ENCODE measurements around the gene ARGLU1. TPM values are rescaled to one million over a fixed set of nuclear protein-coding genes. Genes with fewer than 3 reads are reported as not detected.

Gene ARGLU1, protein sequence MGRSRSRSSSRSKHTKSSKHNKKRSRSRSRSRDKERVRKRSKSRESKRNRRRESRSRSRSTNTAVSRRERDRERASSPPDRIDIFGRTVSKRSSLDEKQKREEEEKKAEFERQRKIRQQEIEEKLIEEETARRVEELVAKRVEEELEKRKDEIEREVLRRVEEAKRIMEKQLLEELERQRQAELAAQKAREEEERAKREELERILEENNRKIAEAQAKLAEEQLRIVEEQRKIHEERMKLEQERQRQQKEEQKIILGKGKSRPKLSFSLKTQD
- 108 and 112 TPM in 2 replicates for total RNA-seq

DNA sequence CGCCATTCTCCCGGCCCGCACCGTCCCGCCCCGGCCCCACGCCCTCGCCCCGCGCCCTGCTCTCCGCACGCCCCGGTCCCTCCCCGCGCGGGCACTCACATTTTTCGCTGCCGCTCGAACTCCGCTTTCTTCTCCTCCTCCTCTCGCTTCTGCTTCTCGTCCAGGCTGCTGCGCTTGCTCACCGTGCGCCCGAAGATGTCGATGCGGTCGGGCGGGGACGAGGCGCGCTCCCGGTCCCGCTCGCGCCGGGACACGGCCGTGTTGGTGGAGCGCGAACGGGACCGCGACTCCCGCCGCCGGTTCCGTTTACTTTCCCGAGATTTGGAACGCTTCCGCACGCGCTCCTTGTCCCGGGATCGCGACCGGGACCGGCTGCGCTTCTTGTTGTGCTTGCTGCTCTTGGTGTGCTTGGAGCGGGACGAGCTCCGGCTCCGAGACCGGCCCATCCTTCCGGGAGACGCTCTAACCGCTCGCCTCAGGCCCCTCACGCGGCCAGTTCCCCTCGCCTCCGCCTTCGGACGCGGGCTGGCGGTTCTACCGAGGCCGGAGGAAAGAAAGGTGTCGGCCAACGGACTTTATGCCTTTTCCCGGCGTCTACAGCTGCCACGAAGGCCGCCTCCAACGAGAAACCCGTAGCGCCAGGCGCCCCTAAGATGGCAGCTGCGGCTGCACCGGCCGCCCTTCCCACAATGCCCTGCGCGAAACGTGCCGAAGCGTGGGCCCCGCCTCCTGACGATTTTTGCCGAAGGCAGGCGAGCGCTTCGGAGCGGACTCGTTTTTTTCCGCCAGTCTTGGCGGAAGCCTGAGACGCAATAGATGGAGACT, at the start of gene ARGLU1:
TSS of gene ARGLU1 (minus strand) at position 664 of the 825 bp plus-strand sequence. CDS start at position 446, 218 bp downstream.
- intact Hi-C loops (cut with micrococcal nuclease): loop anchor here (1.0 to 10.0 kb wide), 5 partner anchors 17 to 1650 kb away; partner anchors contain the start of genes ABHD13, EFNB2 and LIG4
- no peaks in the 10 kb centered on the region for H3K27me3 Mint-ChIP-seq
- peaks cover 8% of the 10 kb centered on the region for H3K36me3 Mint-ChIP-seq (ENCODE audit: low read depth)
- POLR2A ChIA-PET: interaction anchor here (0.6 to 2.2 kb wide), 6 partner anchors 11 to 1428 kb away, joined by 3 to 28 read pairs (median 4); partner anchors contain the start of gene EFNB2
- TF ChIP-seq, protein P1, sequence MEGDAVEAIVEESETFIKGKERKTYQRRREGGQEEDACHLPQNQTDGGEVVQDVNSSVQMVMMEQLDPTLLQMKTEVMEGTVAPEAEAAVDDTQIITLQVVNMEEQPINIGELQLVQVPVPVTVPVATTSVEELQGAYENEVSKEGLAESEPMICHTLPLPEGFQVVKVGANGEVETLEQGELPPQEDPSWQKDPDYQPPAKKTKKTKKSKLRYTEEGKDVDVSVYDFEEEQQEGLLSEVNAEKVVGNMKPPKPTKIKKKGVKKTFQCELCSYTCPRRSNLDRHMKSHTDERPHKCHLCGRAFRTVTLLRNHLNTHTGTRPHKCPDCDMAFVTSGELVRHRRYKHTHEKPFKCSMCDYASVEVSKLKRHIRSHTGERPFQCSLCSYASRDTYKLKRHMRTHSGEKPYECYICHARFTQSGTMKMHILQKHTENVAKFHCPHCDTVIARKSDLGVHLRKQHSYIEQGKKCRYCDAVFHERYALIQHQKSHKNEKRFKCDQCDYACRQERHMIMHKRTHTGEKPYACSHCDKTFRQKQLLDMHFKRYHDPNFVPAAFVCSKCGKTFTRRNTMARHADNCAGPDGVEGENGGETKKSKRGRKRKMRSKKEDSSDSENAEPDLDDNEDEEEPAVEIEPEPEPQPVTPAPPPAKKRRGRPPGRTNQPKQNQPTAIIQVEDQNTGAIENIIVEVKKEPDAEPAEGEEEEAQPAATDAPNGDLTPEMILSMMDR (IDR thresholded peaks at IDR 0.05): no peak
- no peaks in the 10 kb centered on the region for H3K9me3 Mint-ChIP-seq
- ATAC-seq (ENCODE audit: low read depth) (peak; percentile 83), DNase-seq (peak; percentile 97)
- CTCF ChIA-PET: interaction anchor here (1.3 kb wide), 1 partner anchor 31 kb away, joined by 4 read pairs; no protein-coding TSS in a partner anchor
- peaks cover 53% of the 10 kb centered on the region for H3K4me1 Mint-ChIP-seq
- H3K4me3 Mint-ChIP-seq: peak within 1 kb of the TSS; percentile 88
- H3K27ac Mint-ChIP-seq: peak within 1 kb of the TSS; percentile 93

DNA sequence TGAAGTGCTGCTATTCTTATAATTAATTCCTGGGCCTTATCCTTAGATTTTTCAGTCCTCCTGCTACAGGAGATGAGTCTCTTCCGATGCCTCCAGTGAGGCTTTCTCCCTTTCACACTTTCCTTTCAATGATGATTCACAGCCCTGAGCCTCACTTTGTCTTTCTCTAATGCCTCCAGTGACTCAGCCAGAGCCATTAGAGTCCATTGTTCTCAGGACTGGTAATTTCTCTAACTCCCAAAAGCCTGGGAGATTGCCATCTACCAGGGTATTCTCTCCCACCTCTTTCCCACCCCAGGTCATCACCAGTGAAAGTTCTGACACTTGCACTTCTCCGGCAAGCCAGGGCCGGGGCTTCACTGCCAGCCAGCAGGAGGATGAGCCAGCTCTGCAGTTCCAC, 49.6 kb upstream of the ARGLU1 start:
- ATAC-seq (ENCODE audit: low read depth) (no peak), DNase-seq (no peak)
- TF ChIP-seq, protein P1 (IDR thresholded peaks at IDR 0.05): no peak
- ChIA-PET POLR2A (no interaction called here), CTCF (no interaction called here)
- H3K4me1 Mint-ChIP-seq: peaks cover 2% of the 10 kb centered on the region
- H3K36me3 Mint-ChIP-seq (ENCODE audit: low read depth): no peaks in the 10 kb centered on the region
- peaks cover 13% of the 10 kb centered on the region for H3K27me3 Mint-ChIP-seq
- no peaks in the 10 kb centered on the region for H3K9me3 Mint-ChIP-seq
- intact Hi-C loops (cut with micrococcal nuclease): no loop called here
- H3K27ac Mint-ChIP-seq: no peak overlapping the region
- H3K4me3 Mint-ChIP-seq: no peak overlapping the region

DNA sequence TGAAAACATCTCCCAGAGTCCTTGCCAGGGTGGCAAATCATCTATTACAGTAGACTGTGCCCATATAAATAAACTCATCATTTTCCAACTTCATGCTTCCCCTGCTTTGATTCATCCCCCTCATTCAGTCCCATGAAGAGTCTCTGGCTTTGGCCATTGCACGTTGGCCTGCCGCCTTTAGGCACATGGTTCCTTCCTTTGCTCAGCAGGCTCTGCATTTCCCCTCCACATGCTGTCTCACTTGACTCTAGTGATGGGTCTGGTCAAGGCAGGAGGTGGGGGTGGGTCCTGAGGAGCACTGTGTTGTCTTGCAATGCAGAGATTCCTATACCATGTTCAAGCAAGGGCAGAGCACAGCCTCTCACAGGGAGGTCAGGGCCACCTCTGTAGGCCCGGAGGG, 48.8 kb upstream of the ARGLU1 start:
- no peak for DNase-seq
- H3K36me3 Mint-ChIP-seq (ENCODE audit: low read depth): no peaks in the 10 kb centered on the region
- no peak overlapping the region for H3K4me3 Mint-ChIP-seq
- peaks cover 10% of the 10 kb centered on the region for H3K27me3 Mint-ChIP-seq
- no peak overlapping the region for H3K27ac Mint-ChIP-seq
- no peaks in the 10 kb centered on the region for H3K9me3 Mint-ChIP-seq
- intact Hi-C loops (cut with micrococcal nuclease): no loop called here
- peaks cover 2% of the 10 kb centered on the region for H3K4me1 Mint-ChIP-seq
- ChIA-PET POLR2A (no interaction called here), CTCF (no interaction called here)
- no peak for ATAC-seq (ENCODE audit: low read depth)
- TF ChIP-seq, protein P1 (IDR thresholded peaks at IDR 0.05): no peak

DNA sequence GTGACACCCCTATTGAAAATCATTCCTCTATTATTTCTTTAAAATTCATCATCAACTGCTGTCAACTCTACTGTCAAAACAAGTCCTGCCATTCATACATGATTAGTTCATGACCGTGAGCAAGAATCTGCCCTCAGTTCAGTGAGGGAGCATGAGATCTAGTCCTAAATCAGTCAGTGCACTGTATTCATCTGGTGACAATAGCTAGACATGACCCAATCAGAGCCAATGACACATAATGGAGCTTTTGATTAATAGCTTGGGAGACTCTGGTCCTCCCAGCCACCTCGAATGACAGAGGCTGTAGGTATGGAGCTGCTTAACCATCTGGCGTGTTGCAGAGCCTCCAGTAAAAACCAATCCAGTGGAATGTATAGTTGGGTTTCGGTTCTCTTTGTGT, 46.9 kb upstream of the ARGLU1 start:
- POLR2A ChIA-PET: no interaction called here
- no peak for DNase-seq
- intact Hi-C loops (cut with micrococcal nuclease): no loop called here

More for the DNA sequence above, 46.9 kb upstream of the ARGLU1 start:
- H3K4me3 Mint-ChIP-seq: no peak overlapping the region
- H3K27ac Mint-ChIP-seq: no peak overlapping the region
- peaks cover under 1% of the 10 kb centered on the region for H3K4me1 Mint-ChIP-seq
- ATAC-seq (ENCODE audit: low read depth): no peak
- no peaks in the 10 kb centered on the region for H3K36me3 Mint-ChIP-seq (ENCODE audit: low read depth)
- CTCF ChIA-PET: no interaction called here
- no peaks in the 10 kb centered on the region for H3K9me3 Mint-ChIP-seq
- TF ChIP-seq, protein P1 (IDR thresholded peaks at IDR 0.05): no peak
- peaks cover 4% of the 10 kb centered on the region for H3K27me3 Mint-ChIP-seq

All from activated B cell treated with CpG ODN at 0.5 μM for 24 hours (primary cell).